HepG2 (cell line): Measurements from ENCODE around the gene UNC13D. TPM values are rescaled to one million over a fixed set of nuclear protein-coding genes. Genes with fewer than 3 reads are reported as not detected.

Source experiments
- HNF1A ChIP-seq, 2 experiments: sonication (generic) in 1 of 2; formaldehyde crosslinking in 1 of 2; IDR thresholded peaks; 2 replicates each; pipeline versions ENCODE4 v1.4.0 to v1.6.1; 2016 to 2020; ENCODE audit warnings: borderline replicate concordance in 1 of 2, low read depth in 1 of 2, mild to moderate bottlenecking in 1 of 2, missing genetic modification reagents in 1 of 2
- IRF2 ChIP-seq: IDR thresholded peaks from 2 replicates; pipeline ENCODE4 v1.6.1; 2018; ENCODE audit warnings: missing genetic modification reagents, missing compliant biosample characterization
- NR2F1 ChIP-seq, 2 experiments: fragments of 450-650 bp in 1 of 2; formaldehyde crosslinking in 1 of 2; IDR thresholded peaks; 2 replicates each; pipeline versions ENCODE4 v1.5.0 to v1.6.1; 2016 to 2020; ENCODE audit warnings: mild to moderate bottlenecking in 1 of 2, missing compliant biosample characterization in 1 of 2, missing genetic modification reagents in 1 of 2, moderate library complexity in 1 of 2
- NR3C1 ChIP-seq: sonication (generic); formaldehyde crosslinking; IDR thresholded peaks from 2 replicates; pipeline ENCODE4 v1.4.0; 2020; ENCODE audit warnings: missing genetic modification reagents
- REL ChIP-seq: sonication (generic); formaldehyde crosslinking; conservative IDR thresholded peaks from 2 replicates; pipeline ENCODE4 v1.8.0; 2022; ENCODE audit warnings: mild to moderate bottlenecking, missing genetic modification reagents, moderate library complexity
- SMARCE1 ChIP-seq: fragments of 450-650 bp; IDR thresholded peaks from 2 replicates; pipeline ENCODE4 v1.6.1; 2017; ENCODE audit warnings: borderline replicate concordance
- SNAPC5 ChIP-seq: sonication (generic); formaldehyde crosslinking; IDR thresholded peaks from 2 replicates; pipeline ENCODE4 v1.8.1; 2023; ENCODE audit warnings: mild to moderate bottlenecking, missing genetic modification reagents, borderline replicate concordance
- SP5 ChIP-seq: IDR thresholded peaks from 2 replicates; pipeline ENCODE4 v1.6.1; 2016; ENCODE audit warnings: low read depth, borderline replicate concordance
- STAT6 ChIP-seq: sonication (generic); formaldehyde crosslinking; IDR thresholded peaks from 2 replicates; pipeline ENCODE4 v1.4.0; 2020; ENCODE audit warnings: missing genetic modification reagents, mild to moderate bottlenecking, borderline replicate concordance
- TARDBP ChIP-seq: sonication (generic); formaldehyde crosslinking; IDR thresholded peaks from 2 replicates; pipeline ENCODE4 v1.8.0; 2022; ENCODE audit warnings: mild to moderate bottlenecking, missing genetic modification reagents
- ZC3H13 ChIP-seq: sonication (generic); formaldehyde crosslinking; IDR thresholded peaks from 2 replicates; pipeline ENCODE4 v1.8.1; 2023; ENCODE audit warnings: mild to moderate bottlenecking, missing genetic modification reagents, moderate library complexity
- ZMYM4 ChIP-seq: sonication (generic); formaldehyde crosslinking; IDR thresholded peaks from 2 replicates; pipeline ENCODE4 v1.8.1; 2023; ENCODE audit warnings: mild to moderate bottlenecking, missing genetic modification reagents
- ZNF225 ChIP-seq: sonication (generic); formaldehyde crosslinking; IDR thresholded peaks from 2 replicates; pipeline ENCODE4 v1.4.0; 2020; ENCODE audit warnings: mild to moderate bottlenecking, missing genetic modification reagents
- ZNF232 ChIP-seq: sonication (generic); formaldehyde crosslinking; IDR thresholded peaks from 2 replicates; pipeline ENCODE4 v1.4.0; 2020; ENCODE audit warnings: missing genetic modification reagents, borderline replicate concordance
- ZNF260 ChIP-seq: sonication (generic); formaldehyde crosslinking; IDR thresholded peaks from 2 replicates; pipeline ENCODE4 v1.4.0; 2020; ENCODE audit warnings: missing genetic modification reagents, low read depth, mild to moderate bottlenecking, borderline replicate concordance
- ZNF333 ChIP-seq: sonication (generic); formaldehyde crosslinking; IDR thresholded peaks from 2 replicates; pipeline ENCODE4 v1.4.0; 2020; ENCODE audit warnings: mild to moderate bottlenecking, missing genetic modification reagents, borderline replicate concordance
- ZNF446 ChIP-seq: sonication (generic); formaldehyde crosslinking; IDR thresholded peaks from 2 replicates; pipeline ENCODE4 v1.5.0; 2020; ENCODE audit warnings: mild to moderate bottlenecking, missing genetic modification reagents
- ZNF569 ChIP-seq: sonication (generic); formaldehyde crosslinking; IDR thresholded peaks from 2 replicates; pipeline ENCODE4 v1.5.0; 2020; ENCODE audit warnings: mild to moderate bottlenecking, missing genetic modification reagents, moderate library complexity, borderline replicate concordance
- ZNF644 ChIP-seq: IDR thresholded peaks from 2 replicates; pipeline ENCODE4 v1.6.1; 2016; ENCODE audit warnings: low read depth
- ZNF768 ChIP-seq: sonication (generic); formaldehyde crosslinking; IDR thresholded peaks from 2 replicates; pipeline ENCODE4 v1.4.0; 2020; ENCODE audit warnings: missing genetic modification reagents
- ZNF773 ChIP-seq: sonication (generic); formaldehyde crosslinking; IDR thresholded peaks from 2 replicates; pipeline ENCODE4 v1.4.0; 2020; ENCODE audit warnings: missing genetic modification reagents, borderline replicate concordance
- ZSCAN30 ChIP-seq: sonication (generic); formaldehyde crosslinking; IDR thresholded peaks from 2 replicates; pipeline ENCODE4 v1.5.0; 2020; ENCODE audit warnings: mild to moderate bottlenecking, missing genetic modification reagents
- polyA plus RNA-seq, 8 experiments: library from polyadenylated mRNA; depleted of rRNA in 3 of 8; stranded (reverse) in 7 of 8; unstranded in 1 of 8; fragments of >200 nt; fragmentation: Illumina TruSeq in 4 of 8; extraction: Trizol in 4 of 8; gene quantifications; 2 replicates each; pipeline versions ENCODE4 v1.2.1 to v1.2.3, GENCODE V29; 2011 to 2016; ENCODE audit warnings: low read depth in 4 of 8, missing spikeins in 1 of 8, mixed read lengths in 1 of 8; ENCODE audit not compliant: insufficient read depth in 1 of 8
- total RNA-seq, 5 experiments: library from RNA; depleted of rRNA; stranded (reverse); fragments of >200 nt; fragmentation: Illumina TruSeq; extraction: Trizol; gene quantifications; 2 replicates each; pipeline ENCODE4 v1.2.3, GENCODE V29; 2016; ENCODE audit warnings: low read depth in 1 of 5

The UNC13D gene
- total and polyA plus RNA-seq, 2 of the 13 experiments (the other 11 are each of a cell fraction or from before 2014, with no cell fraction given): 29.7 to 42.7 TPM

- TF ChIP-seq STAT6 (CRISPR knock-in tag) (peak; percentile 76; the same call in 1 of the 2 replicates), NR2F1 (CRISPR knock-in tag; IDR thresholded peaks at IDR 0.05) (peak in 1 of 2 experiments; percentile 70; a peak in 3 of 4 replicates), ZNF644 (CRISPR knock-in tag) (peak; percentile 93), ZSCAN30 (no peak; the same call in 1 of the 2 replicates), REL (CRISPR knock-in tag) (no peak; the same call in 1 of the 2 replicates), ZNF333 (CRISPR knock-in tag) (0 out of 2 replicates have a peak, but pooled peaks have one; percentile 68), ZNF446 (CRISPR knock-in tag) (0 out of 2 replicates have a peak, but pooled peaks have one; percentile 33), HNF1A (IDR thresholded peaks at IDR 0.05; ENCODE audit: low read depth) (peak; percentile 68; the same call in 1 of the 2 replicates), HNF1A (CRISPR knock-in tag; IDR thresholded peaks at IDR 0.05; ENCODE audit: borderline replicate concordance) (peak; percentile 93), ZNF768 (peak; percentile 35; the same call in 1 of the 2 replicates), ZNF260 (CRISPR knock-in tag) (0 out of 2 replicates have a peak, but pooled peaks have one; percentile 30), SNAPC5 (CRISPR knock-in tag) (0 out of 2 replicates have a peak, but pooled peaks have one; percentile 81), ZC3H13 (CRISPR knock-in tag) (peak; percentile 100), ZNF569 (CRISPR knock-in tag) (no peak), TARDBP (CRISPR knock-in tag) (peak; percentile 100), SMARCE1 (no peak), ZNF232 (CRISPR knock-in tag) (peak; percentile 92), IRF2 (CRISPR knock-in tag) (peak; percentile 97), ZMYM4 (CRISPR knock-in tag) (peak; percentile 92), SP5 (CRISPR knock-in tag) (peak; percentile 87), NR3C1 (CRISPR knock-in tag) (no peak), ZNF225 (no peak; the same call in 1 of the 2 replicates), ZNF773 (CRISPR knock-in tag) (0 out of 2 replicates have a peak, but pooled peaks have one; percentile 64)
Observed at GRCh38 chr17:75876190-75876937, 32.2 kb upstream of the UNC13D start (continued).
